OCI-LY7 (cell line): ENCODE results near the gene RDH5. TPM values are rescaled to one million over a fixed set of nuclear protein-coding genes. Genes with fewer than 3 reads are reported as not detected.
A peak's percentile ranks its signal among the peaks of the same experiment; 100 is the strongest.

Source experiments
- BruUV-seq: library from RNA; stranded (reverse); fragments of 400-500 nt; replicated peaks from 2 replicates; lab custom pipeline; 2021; lab: Mats Ljungman, UMichigan
- CTCF ChIA-PET: fragments of 300-600 bp; sonication (Branson Sonifier 250); formaldehyde crosslinking; loops from one replicate; lab custom pipeline; 2022; ENCODE audit warnings: antibody characterized with exemption; ENCODE audit not compliant: unreplicated experiment; lab: Charles Lee
- POLR2A ChIA-PET: fragments of 300-600 bp; sonication (Branson Sonifier 250); formaldehyde crosslinking; loops from one replicate; lab custom pipeline; 2022; ENCODE audit warnings: antibody characterized with exemption; lab: Charles Lee
- DNase-seq: peaks from one replicate; pipeline ENCODE4 v3.0.0-alpha.2; 2015; ENCODE audit warnings: low spot score
- H2AFZ ChIP-seq: fragments of 200-600 bp; sonication (generic), shearing (Covaris generic); 2 replicates; pipeline ENCODE4 v1.6.1; 2014; ENCODE audit warnings: mild to moderate bottlenecking, antibody characterized with exemption, low read length, moderate library complexity
- H3K27ac ChIP-seq: fragments of 200-600 bp; sonication (generic); 2 replicates; pipeline ENCODE4 v1.5.1; 2014; ENCODE audit warnings: mixed run types, low read depth, mild to moderate bottlenecking, moderate library complexity, low read length, inconsistent platforms; ENCODE audit not compliant: poor library complexity, severe bottlenecking
- H3K36me3 ChIP-seq: fragments of 200-600 bp; sonication (generic); 2 replicates; pipeline ENCODE4 v1.6.1; 2014; ENCODE audit warnings: mild to moderate bottlenecking, antibody characterized with exemption, low read length, moderate library complexity, mixed read lengths; ENCODE audit not compliant: insufficient read depth
- H3K4me1 ChIP-seq: fragments of 200-600 bp; sonication (generic); 2 replicates; pipeline ENCODE4 v1.5.1; 2014; ENCODE audit warnings: mild to moderate bottlenecking, low read length; ENCODE audit not compliant: insufficient read depth, poor library complexity, severe bottlenecking
- H3K4me2 ChIP-seq: fragments of 200-600 bp; sonication (generic); 2 replicates; pipeline ENCODE4 v1.6.1; 2014; ENCODE audit warnings: mild to moderate bottlenecking, low read length
- H3K4me3 ChIP-seq: fragments of 200-600 bp; sonication (generic); 2 replicates; pipeline ENCODE4 v1.5.1; 2014; ENCODE audit warnings: mild to moderate bottlenecking, low read depth, low read length; ENCODE audit not compliant: poor library complexity, severe bottlenecking
- H3K79me2 ChIP-seq: fragments of 200-600 bp; sonication (generic); 2 replicates; pipeline ENCODE4 v1.6.1; 2016; ENCODE audit warnings: low read depth, mild to moderate bottlenecking, low read length, moderate library complexity, mixed read lengths; ENCODE audit not compliant: insufficient read depth
- H3K9me2 ChIP-seq: fragments of 200-600 bp; sonication (generic); 2 replicates; pipeline ENCODE4 v1.6.1; 2016; ENCODE audit warnings: mild to moderate bottlenecking, low read length, mixed read lengths; ENCODE audit not compliant: insufficient read depth
- H3K9me3 ChIP-seq: fragments of 200-600 bp; sonication (generic); 2 replicates; pipeline ENCODE4 v1.6.1; 2014; ENCODE audit warnings: mild to moderate bottlenecking, mixed run types, low read length, mixed read lengths
- H4K20me1 ChIP-seq: fragments of 200-600 bp; sonication (generic); 2 replicates; pipeline ENCODE4 v1.6.1; 2014; ENCODE audit warnings: mild to moderate bottlenecking, antibody characterized with exemption, low read length, moderate library complexity, mixed read lengths; ENCODE audit not compliant: insufficient read depth
- EZH2phosphoT487 ChIP-seq: fragments of 200-600 bp; sonication (generic); IDR thresholded peaks from 2 replicates; pipeline ENCODE4 v1.6.1; 2018; ENCODE audit warnings: low read depth, borderline replicate concordance, mild to moderate bottlenecking, mixed run types, antibody characterized with exemption, low read length, moderate library complexity, mixed read lengths
- intact Hi-C: fragments of 100-400 bp; cut with micrococcal nuclease; formaldehyde crosslinking; loops from one replicate; pipeline ENCODE4 v1.10.0; 2022; ENCODE audit not compliant: unreplicated experiment
- total RNA-seq, 2 experiments: library from RNA; depleted of rRNA in 1 of 2; stranded (reverse); fragments of >200 nt in 1 of 2; shearing (Covaris generic) in 1 of 2; gene quantifications; 2 replicates each; pipeline ENCODE4 v1.2.3, GENCODE V29; 2014 to 2022
- TF ChIP-seq, protein P1 (sequence below): fragments of 200-600 bp; sonication (generic); conservative IDR thresholded peaks from 2 replicates; pipeline ENCODE4 v1.5.1; 2014; ENCODE audit warnings: mild to moderate bottlenecking, antibody characterized with exemption, low read length, moderate library complexity, mixed read lengths

Gene RDH5
- total RNA-seq, 2 experiments from 2014 or later: 6.2 to 20.1 TPM

DNA sequence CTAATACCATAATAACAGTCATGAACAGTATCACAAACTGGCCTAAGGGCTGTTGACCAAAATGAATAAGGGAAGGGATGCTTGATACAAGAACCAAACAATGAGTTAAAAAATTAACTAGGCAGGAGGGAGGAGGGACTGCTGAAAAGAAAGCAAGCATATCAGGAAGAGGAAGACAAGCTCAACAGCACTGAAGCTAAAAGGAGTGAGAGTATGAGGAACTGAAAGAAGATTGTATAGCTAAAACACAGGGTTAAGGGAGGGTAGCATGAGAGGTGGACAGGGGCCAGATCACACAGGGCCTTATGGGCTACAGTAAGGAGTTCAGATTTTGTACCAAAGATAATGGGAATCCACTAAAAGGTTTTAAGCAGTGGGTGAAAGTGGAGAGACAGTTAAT, 46.6 kb upstream of the RDH5 start:
- BruUV-seq: no TSS peak
- Histone ChIP-seq H3K9me3 (peaks cover 4% of the 10 kb centered on the region; the same call in 1 of the 2 replicates), H3K27ac (peak overlapping the region; percentile 85), H3K4me3 (peak overlapping the region; percentile 41), H4K20me1 (no peaks in the 10 kb centered on the region), H3K9me2 (no peaks in the 10 kb centered on the region), H3K79me2 (no peaks in the 10 kb centered on the region), H3K4me2 (peak overlapping the region; percentile 65), H2AFZ (peak overlapping the region; percentile 83), H3K36me3 (no peaks in the 10 kb centered on the region), H3K4me1 (peaks cover 28% of the 10 kb centered on the region)
- POLR2A ChIA-PET: interaction anchor here (0.6 to 2.4 kb wide), 16 partner anchors 9 to 371 kb away, joined by 3 to 17 read pairs (median 4); partner anchors contain the start of genes BLOC1S1, CD63, ORMDL2 and RAB5B
- peak; percentile 87 for DNase-seq
- TF ChIP-seq EZH2phosphoT487: no peak
- TF ChIP-seq, protein P1, sequence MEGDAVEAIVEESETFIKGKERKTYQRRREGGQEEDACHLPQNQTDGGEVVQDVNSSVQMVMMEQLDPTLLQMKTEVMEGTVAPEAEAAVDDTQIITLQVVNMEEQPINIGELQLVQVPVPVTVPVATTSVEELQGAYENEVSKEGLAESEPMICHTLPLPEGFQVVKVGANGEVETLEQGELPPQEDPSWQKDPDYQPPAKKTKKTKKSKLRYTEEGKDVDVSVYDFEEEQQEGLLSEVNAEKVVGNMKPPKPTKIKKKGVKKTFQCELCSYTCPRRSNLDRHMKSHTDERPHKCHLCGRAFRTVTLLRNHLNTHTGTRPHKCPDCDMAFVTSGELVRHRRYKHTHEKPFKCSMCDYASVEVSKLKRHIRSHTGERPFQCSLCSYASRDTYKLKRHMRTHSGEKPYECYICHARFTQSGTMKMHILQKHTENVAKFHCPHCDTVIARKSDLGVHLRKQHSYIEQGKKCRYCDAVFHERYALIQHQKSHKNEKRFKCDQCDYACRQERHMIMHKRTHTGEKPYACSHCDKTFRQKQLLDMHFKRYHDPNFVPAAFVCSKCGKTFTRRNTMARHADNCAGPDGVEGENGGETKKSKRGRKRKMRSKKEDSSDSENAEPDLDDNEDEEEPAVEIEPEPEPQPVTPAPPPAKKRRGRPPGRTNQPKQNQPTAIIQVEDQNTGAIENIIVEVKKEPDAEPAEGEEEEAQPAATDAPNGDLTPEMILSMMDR: no peak
- intact Hi-C loops: loop anchor here (5.0 kb wide), 2 partner anchors 44 to 254 kb away; partner anchors contain the start of genes BLOC1S1 and PYM1
- CTCF ChIA-PET: interaction anchor here (0.8 to 1.9 kb wide), 8 partner anchors 16 to 64 kb away, joined by 3 to 5 read pairs (median 3); partner anchors contain the start of gene BLOC1S1

DNA sequence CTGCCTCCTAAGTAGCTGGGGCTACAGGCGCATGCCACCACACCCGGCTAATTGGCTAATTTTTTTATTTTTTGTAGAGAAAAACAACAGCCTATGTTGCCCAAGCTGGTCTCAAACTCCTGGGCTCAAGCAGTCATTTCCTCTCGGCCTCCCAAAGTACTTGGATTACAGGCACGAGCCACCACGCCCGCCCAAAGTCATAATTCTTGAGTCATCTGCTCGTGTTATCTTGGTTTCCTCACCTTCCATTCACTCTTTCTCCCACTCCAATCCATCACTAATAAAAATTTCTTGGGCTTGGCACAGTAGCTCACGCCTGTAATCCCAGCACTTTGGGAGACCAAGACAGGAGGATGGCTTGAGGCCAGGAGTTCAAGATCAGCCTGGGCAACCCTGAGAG, 44.5 kb upstream of the RDH5 start:
- TF ChIP-seq, protein P1: no peak
- Histone ChIP-seq H3K9me3 (peaks cover 4% of the 10 kb centered on the region; the same call in 1 of the 2 replicates), H3K9me2 (no peaks in the 10 kb centered on the region), H3K79me2 (no peaks in the 10 kb centered on the region), H2AFZ (0 out of 2 replicates have a peak overlapping the region, but pooled peaks have one; percentile 12), H4K20me1 (no peaks in the 10 kb centered on the region), H3K4me2 (no peak overlapping the region), H3K4me3 (no peak overlapping the region), H3K36me3 (no peaks in the 10 kb centered on the region), H3K4me1 (peaks cover 28% of the 10 kb centered on the region), H3K27ac (no peak overlapping the region)
- no TSS peak for BruUV-seq
- CTCF ChIA-PET: no interaction called here
- POLR2A ChIA-PET: interaction anchor here (0.6 kb wide), 2 partner anchors 11 to 1940 kb away, joined by 3 read pairs; no protein-coding TSS in a partner anchor
- DNase-seq: no peak
- intact Hi-C loops: no loop called here

DNA sequence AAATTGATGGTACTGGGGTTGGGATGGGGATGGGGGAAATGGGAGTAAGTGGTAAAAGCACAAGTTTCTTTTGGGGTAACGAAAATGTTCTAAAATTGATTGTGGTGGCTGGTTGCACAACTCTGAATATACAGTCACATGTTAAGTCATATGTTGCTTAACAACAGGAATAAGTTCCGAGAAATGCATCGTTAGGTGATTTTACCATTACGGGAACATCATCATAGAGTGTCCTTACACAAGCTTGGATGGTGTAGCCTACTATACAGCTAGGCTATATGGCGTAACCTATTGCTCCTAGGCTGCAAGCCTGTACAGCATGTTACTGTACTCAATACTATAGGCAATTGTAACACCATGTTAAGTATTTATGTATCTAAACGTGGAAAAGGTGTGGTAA, 43.5 kb upstream of the RDH5 start:
- H4K20me1 ChIP-seq: no peaks in the 10 kb centered on the region
- ChIA-PET POLR2A (interaction anchor here (1.1 kb wide), 1 partner anchor 39 kb away, joined by 6 read pairs; the partner anchor contains the start of gene BLOC1S1), CTCF (no interaction called here)
- no peak overlapping the region for H3K4me3 ChIP-seq
- H3K9me2 ChIP-seq: no peaks in the 10 kb centered on the region
- H3K9me3 ChIP-seq: peaks cover 4% of the 10 kb centered on the region; the same call in 1 of the 2 replicates
- no peak overlapping the region for H3K27ac ChIP-seq
- no peak overlapping the region for H2AFZ ChIP-seq
- intact Hi-C loops: no loop called here
- BruUV-seq: no TSS peak
- peaks cover 28% of the 10 kb centered on the region for H3K4me1 ChIP-seq
- H3K4me2 ChIP-seq: no peak overlapping the region
- H3K79me2 ChIP-seq: no peaks in the 10 kb centered on the region
- no peak for DNase-seq
- TF ChIP-seq EZH2phosphoT487: no peak
- TF ChIP-seq, protein P1: no peak
- no peaks in the 10 kb centered on the region for H3K36me3 ChIP-seq
